Right lobe of liver (tissue), 6 donors: ENCODE measurements around the gene PPARG. TPM values are rescaled to one million over a fixed set of nuclear protein-coding genes. Genes with fewer than 3 reads are reported as not detected.

Source experiments
- ATAC-seq, 4 donors: fragments of 200-7000 bp; cut with Tn5 transposase; one replicate each; pipeline ENCODE4 v1.9.1; 2020; ENCODE audit warnings: mild to moderate bottlenecking in 4 of 4, moderate library complexity in 4 of 4
- DNase-seq, 3 donors: peaks; one replicate each; pipeline ENCODE4 v3.0.0-alpha.2; 2020
- H3K27ac ChIP-seq, 3 donors: fragments of 200-600 bp; one replicate each; pipeline ENCODE4 v1.8.0; 2022
- H3K27me3 ChIP-seq, 2 donors: fragments of 200-600 bp; one replicate each; pipeline ENCODE4 v1.8.0; 2022
- H3K36me3 ChIP-seq, 4 donors: fragments of 200-600 bp; sonication (generic) in 1 of 4; one replicate each; pipeline versions ENCODE4 v1.5.1 to v1.8.0; 2017 to 2022; ENCODE audit warnings: control low read depth in 1 of 4
- H3K4me1 ChIP-seq, 4 donors: fragments of 200-600 bp; sonication (generic) in 1 of 4; one replicate each; pipeline versions ENCODE4 v1.5.1 to v1.8.0; 2017 to 2022; ENCODE audit warnings: control low read depth in 1 of 4
- H3K4me3 ChIP-seq, 3 donors: fragments of 200-600 bp; one replicate each; pipeline ENCODE4 v1.8.0; 2022
- H3K9me3 ChIP-seq, 4 donors: fragments of 200-600 bp; sonication (generic) in 1 of 4; one replicate each; pipeline versions ENCODE4 v1.5.1 to v1.8.0; 2017 to 2022; ENCODE audit warnings: control low read depth in 1 of 4
- CTCF ChIP-seq, 4 donors: fragments of 200-600 bp in 3 of 4; fragments of 450-650 bp in 1 of 4; IDR thresholded peaks; one replicate each; pipeline versions ENCODE4 v1.5.1 to v1.8.0; 2016 to 2022; ENCODE audit warnings: antibody characterized with exemption in 4 of 4, mild to moderate bottlenecking in 2 of 4
- POLR2A ChIP-seq: fragments of 450-650 bp; IDR thresholded peaks from one replicate; pipeline ENCODE4 v1.6.1; 2017; ENCODE audit warnings: antibody characterized with exemption, mild to moderate bottlenecking
- WGBS: methylation state at CpG from one replicate; pipeline ENCODE4 v1.1.6; 2018; ENCODE audit warnings: low coverage, low lambda C conversion rate; ENCODE audit not compliant: insufficient coverage; ENCODE audit errors: missing lambda C conversion rate; 5-methylcytosine and 5-hydroxymethylcytosine counted together
- intact Hi-C, 2 donors: fragments of 100-400 bp; cut with DNase I; formaldehyde crosslinking; loops; one replicate each; pipeline versions ENCODE4 v1.11.2 to v1.14.1; 2022
- total RNA-seq, 6 experiments: library from RNA; depleted of rRNA in 2 of 6; stranded (reverse); fragments of >200 nt in 2 of 6; fragmentation: NEBNext Ultra II Directional in 3 of 6; extraction: Animal tissue kit (Norgen Biotek cat#: 25700) in 3 of 6; gene quantifications; one replicate each; pipeline versions ENCODE4 v1.1.0 to v1.2.4, GENCODE V29; 2016 to 2023
- donor health status: DM: no; HTN: yes; CAD: no.
- donor health status: DM: no; HTN: no; CAD: no.
- donor health status: DM: no; HTN: no; CAD: no.
- donor health status: DM: no; HTN: yes; CAD: no.
- donor health status: DM: no; HTN: yes; CAD: no.

PPARG gene
- total RNA-seq, 6 experiments from 2014 or later, result 4.9 to 15.8 (median 10.8) TPM

DNA sequence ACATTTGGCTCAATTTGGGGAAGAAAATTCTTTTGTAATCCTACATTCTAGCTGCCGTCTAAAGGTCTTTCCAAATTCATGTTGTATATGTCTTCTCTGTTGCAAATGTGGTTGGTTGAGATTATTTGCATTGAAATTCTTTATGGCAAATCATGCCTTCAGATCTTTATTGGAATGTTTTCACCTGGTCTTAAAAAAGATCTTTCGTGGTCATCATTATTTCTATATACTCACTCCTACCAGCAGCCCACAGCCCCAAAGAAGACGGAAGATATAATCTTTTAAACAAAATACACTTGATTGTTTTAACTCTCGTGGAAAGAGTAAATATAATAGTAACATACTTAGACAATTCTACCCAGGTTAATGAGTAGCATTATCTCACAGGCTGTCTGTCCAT is 41.5 kb upstream of the PPARG start:
- no peaks in the 10 kb centered on the region for H3K4me1 ChIP-seq
- H3K27me3 ChIP-seq, result no peaks in the 10 kb centered on the region
- no peak for DNase-seq
- ATAC-seq, result no peak
- no peak overlapping the region for H3K4me3 ChIP-seq
- H3K9me3 ChIP-seq, result peaks cover 0 to 9% (median 0%) of the 10 kb centered on the region in 4 donors
- TF ChIP-seq POLR2A (no peak), CTCF (IDR thresholded peaks at IDR 0.05) (no peak)
- intact Hi-C loops, result no loop called here
- no peak overlapping the region for H3K27ac ChIP-seq
- no peaks in the 10 kb centered on the region for H3K36me3 ChIP-seq
- 56% methylated on average over 4 of the region's 4 CpGs for WGBS

DNA sequence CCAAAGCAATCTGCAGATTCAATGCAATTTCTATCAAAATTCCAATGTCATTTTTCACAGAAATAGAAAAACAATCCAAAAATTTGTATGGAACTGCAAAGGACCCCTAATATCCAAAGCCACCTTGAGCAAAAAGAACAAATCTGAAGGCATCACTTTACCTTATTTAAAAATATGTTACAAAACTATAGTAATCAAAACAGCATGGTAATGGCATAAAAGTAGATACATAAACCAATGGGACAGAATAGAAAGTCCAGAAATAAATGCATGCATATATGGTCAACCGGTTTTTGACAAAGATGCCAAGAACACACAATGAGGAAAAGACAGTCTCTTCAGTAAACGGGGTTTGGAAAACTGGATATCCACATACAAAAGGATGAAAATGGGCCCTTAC is 39.4 kb upstream of the PPARG start:
- H3K4me3 ChIP-seq, result no peak overlapping the region
- no peaks in the 10 kb centered on the region for H3K27me3 ChIP-seq
- peaks cover 0 to 9% (median 0%) of the 10 kb centered on the region in 4 donors for H3K9me3 ChIP-seq
- H3K4me1 ChIP-seq, result no peaks in the 10 kb centered on the region
- intact Hi-C loops, result no loop called here
- DNase-seq (no peak), ATAC-seq (no peak)
- no peak overlapping the region for H3K27ac ChIP-seq
- TF ChIP-seq CTCF (IDR thresholded peaks at IDR 0.05) (no peak), POLR2A (no peak)
- 82% methylated on average over 2 of the region's 2 CpGs for WGBS
- H3K36me3 ChIP-seq, result no peaks in the 10 kb centered on the region

DNA sequence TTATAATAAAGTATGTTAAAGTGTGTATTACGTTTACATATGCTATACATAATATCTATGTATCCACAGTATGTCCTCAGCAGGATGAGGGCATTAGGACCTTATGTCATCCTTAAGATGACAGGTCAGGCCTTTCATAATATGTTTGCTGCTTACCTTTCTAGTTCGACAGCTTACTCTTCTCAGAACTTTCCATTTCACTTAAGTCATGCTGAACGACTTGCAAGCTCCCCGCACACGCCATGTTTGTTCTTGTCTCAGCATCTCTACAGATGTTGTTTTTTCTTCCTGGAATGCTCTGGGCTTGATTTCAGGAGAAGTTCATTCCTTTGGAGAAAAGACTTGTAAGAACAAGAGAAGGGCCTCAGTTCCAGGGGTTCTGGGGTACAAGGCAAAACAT is 36.0 kb upstream of the PPARG start:
- Histone ChIP-seq H3K4me3 (no peak overlapping the region), H3K4me1 (no peaks in the 10 kb centered on the region), H3K27ac (no peak overlapping the region), H3K36me3 (no peaks in the 10 kb centered on the region), H3K9me3 (peaks cover 0 to 9% (median 0%) of the 10 kb centered on the region in 4 donors), H3K27me3 (no peaks in the 10 kb centered on the region)
- DNase-seq, result no peak
- WGBS, result 90% methylated on average over 5 of the region's 5 CpGs
- intact Hi-C loops, result no loop called here
- ATAC-seq, result no peak
- no peak for TF ChIP-seq POLR2A
- no peak for TF ChIP-seq CTCF (IDR thresholded peaks at IDR 0.05)

GRCh38 chr3:12253516-12254343 is 35.1 kb upstream of the PPARG start:
- no peak for TF ChIP-seq CTCF (IDR thresholded peaks at IDR 0.05)
- no peak for TF ChIP-seq POLR2A
- ATAC-seq (peak in 1 of 4 donors; percentile 19), DNase-seq (no peak)
- Histone ChIP-seq H3K4me1 (no peaks in the 10 kb centered on the region), H3K27ac (no peak overlapping the region), H3K27me3 (no peaks in the 10 kb centered on the region), H3K9me3 (peaks cover 0 to 9% (median 0%) of the 10 kb centered on the region in 4 donors), H3K4me3 (no peak overlapping the region), H3K36me3 (no peaks in the 10 kb centered on the region)
- 62% methylated on average over 10 of the region's 10 CpGs for WGBS
- intact Hi-C loops, result no loop called here
